Measurements from ENCODE around the gene ROBO1.

DNA sequence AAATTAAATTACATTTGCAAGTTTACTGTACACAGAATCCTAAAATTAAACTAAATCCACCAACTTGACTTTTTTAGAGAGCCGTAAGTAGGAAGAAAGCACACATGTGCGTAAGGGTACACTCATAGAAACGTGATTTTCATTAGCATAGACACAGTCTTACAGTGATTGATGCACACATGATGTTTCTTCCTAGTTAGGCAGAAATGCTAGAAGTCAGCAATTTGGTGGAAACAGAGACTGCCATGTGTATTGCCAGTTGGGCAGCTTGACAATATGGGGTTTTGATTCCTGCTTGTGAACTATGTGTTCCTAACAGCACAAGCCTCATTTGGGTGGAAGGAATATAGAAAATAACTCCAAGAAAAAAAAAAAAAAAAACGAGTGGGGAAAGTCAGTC, 878.5 kb downstream of the ROBO1 start:
- TF ChIP-seq TAF1 (IDR thresholded peaks at IDR 0.05; ENCODE audit: borderline replicate concordance, low read depth, low read length), result no peak
- no peak for TF ChIP-seq POLR2AphosphoS5 (IDR thresholded peaks at IDR 0.05; ENCODE audit: low read depth, low read length)

All from GM12892 (cell line).